ENCODE data around the gene MRPL21.
"Not testable (repeated sequence)": the region's sequence is repeated elsewhere in the genome, so short reads cannot be mapped to it uniquely, and the experiment has no call there.

The MRPL21 gene

DNA sequence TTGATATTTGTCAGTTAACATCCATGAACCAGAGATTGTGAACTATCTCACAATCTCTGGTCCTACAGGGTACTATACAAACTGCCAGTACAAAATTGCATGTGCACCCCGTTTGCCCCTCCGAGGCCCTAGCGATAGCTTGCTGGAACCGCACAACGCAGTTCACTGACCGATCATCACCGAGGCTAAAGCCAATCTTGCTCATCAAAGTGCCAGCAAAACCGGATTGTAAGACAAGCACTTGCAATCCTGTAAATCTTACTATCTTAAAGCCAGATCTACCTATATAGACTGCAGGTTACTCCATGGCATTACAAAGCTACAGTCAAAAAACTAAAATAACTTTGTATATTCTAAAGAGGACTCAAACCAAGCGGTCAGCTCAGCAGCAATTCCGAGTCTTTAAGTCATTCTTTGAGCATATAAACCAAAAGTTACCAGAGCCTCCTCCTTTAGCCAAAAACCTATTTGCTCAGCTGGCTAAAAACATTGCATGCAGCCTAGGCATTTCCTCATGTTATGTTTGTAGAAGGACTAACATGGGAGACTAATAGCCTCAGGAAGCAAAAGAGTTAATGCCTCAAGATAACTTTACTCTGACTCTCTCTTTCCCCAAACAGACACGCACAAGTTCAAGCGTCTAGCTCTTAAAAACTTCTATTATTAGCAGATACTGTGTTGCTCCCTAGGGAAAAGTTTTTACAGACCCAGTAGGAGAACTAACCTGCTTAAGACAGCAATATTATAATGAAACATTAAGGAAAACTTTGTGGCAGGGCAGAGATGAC lies 31.2 kb downstream of the MRPL21 start:
- FAIRE-seq (no peak), DNase-seq (ENCODE audit: insufficient read length, low spot score) (no peak)

DNA sequence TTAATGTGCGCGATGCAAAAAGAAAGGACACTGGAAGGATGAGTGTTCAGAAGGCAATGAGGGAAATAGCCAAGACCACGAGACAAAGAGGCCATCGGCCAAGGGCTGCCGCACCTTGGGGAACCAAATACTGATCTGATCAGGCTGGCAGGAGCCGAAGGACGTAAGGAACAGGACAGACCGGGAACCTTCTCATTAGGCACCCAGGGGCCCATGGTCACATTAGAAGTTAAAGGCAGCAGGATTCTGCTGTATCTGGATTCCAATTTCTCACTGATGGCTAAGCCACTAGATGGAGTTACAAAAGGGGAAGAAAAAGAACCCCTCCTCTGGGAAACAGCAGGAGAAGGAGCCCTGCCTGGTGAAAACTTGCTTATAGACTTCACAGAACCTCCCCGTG lies 33.2 kb downstream of the MRPL21 start:
- DNase-seq (ENCODE audit: insufficient read length, low spot score) (no peak), FAIRE-seq (no peak)

DNA sequence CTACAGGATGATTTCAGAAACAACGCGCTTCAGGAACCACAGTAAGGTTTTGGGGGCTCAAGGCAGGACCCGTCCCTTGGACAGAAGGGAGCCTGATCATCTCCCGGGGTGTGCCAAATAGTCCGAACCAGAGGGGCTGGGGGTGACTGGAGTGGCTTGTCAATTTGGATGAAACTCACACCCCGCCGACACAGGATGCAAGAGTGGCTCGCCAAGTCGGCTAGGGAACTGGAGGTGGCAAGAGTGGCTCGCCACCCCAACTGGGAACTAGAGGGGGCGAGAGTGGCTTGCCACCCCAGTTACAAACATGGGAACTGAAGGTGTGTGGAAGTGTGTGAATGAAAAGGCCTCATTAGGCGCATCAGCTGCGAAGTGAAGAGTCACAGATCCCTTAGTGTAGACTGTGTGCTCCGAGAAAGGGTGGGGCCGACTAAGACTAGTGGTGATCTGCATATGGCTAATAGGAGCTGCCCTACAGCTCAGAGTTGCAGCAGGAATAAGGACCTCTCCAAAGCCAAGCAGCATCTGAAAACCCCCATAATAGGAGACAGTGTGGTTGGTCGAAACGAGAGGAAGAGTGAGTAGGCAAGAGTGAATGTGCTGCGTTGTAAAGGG lies 35.3 kb downstream of the MRPL21 start:
- FAIRE-seq (no peak), DNase-seq (ENCODE audit: insufficient read length, low spot score) (no peak)

DNA sequence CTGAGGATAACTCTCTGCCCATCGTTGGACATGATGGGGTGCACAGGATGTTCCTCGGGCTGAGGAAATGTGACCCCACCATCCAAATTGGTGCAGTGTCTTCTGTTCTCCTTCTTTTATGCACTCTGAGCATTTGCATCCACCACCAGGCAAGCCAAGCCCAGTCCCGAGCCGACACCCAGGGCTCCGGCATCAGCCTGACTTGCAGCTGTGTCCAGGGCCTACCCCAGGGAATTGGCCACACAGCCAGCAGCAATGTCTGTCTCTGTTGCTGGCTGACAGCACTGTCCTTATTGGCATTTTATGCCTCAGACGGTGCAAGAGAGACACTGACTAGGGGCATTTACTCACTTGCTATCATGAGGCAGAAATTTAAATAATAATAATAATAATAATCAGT lies 36.6 kb downstream of the MRPL21 start:
- DNase-seq (ENCODE audit: insufficient read length, low spot score): no peak
- no peak for FAIRE-seq

DNA sequence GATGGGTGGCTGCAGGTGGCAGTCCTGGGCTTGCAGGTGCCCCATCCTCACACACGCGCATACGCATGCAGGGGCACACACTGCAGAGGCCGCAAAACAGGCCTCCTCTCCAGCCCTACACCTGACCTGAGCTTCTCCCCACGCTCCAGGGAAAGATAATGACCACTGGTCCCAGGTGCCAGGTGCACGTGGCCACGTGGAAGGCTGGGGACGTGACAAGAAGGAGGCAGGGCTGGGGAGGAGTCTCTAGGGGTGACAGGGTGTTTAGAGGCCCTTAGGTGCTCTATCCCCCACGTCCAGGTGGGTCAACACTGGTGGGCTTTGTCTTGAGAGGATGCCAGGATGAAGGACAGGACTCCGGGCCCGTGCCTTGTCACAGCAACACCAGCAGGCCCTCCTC lies 38.4 kb downstream of the MRPL21 start:
- FAIRE-seq (no peak), DNase-seq (ENCODE audit: insufficient read length, low spot score) (no peak)

DNA sequence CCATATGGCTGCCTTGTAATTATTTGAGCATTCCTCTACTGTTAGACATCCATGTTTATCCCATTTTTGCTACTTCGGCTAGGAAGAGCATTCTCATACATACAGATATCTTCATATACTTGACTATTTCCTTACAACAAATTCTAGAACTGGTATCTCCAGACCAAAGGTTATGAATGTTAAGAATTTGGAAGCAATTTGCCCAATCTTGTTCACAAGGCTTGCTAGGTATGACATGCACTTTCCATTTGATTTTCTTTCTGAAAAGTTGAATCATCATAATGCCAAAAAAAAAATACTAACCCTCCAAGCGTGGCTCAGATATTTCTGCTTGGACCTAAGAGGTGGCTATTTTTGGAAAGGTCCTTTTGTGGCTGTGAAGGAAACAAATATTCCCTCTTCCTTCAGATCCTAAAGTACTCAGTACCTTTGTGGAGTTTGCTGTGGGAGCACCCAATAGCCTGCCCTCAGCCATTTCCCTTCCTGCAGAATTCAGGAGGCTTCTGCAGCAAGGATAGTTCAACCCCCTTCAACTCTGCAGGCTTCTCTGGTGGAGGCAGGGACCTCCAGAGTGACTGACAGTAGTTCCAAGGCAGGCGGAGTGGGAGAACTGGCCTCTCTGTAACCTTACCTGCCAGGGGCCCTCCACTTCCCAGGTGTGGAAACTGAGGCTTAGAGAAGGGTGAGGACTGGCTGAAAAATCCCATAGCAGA lies 39.9 kb downstream of the MRPL21 start:
- FAIRE-seq: no peak
- DNase-seq (ENCODE audit: insufficient read length, low spot score): no peak

DNA sequence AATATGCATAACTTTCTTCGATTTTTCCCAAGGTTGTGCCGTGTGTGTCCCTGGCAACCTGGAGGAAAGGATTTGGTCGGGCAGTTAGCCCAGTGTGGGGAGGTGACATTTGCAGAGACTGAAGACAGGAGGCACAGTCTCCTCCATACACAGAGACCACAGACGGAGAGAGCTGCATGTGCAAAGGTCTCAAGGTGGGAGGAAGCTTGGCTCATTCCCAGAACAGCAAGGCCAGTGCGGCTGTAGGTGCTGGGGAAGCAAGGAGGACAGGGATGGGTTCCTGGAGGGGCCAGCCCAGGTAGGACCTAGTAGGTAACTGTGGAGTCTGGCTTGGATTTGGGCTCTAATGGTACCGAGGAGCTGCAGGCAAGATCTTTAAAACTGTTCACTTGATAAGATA lies 41.2 kb downstream of the MRPL21 start:
- FAIRE-seq (no peak), DNase-seq (ENCODE audit: insufficient read length, low spot score) (no peak)

DNA sequence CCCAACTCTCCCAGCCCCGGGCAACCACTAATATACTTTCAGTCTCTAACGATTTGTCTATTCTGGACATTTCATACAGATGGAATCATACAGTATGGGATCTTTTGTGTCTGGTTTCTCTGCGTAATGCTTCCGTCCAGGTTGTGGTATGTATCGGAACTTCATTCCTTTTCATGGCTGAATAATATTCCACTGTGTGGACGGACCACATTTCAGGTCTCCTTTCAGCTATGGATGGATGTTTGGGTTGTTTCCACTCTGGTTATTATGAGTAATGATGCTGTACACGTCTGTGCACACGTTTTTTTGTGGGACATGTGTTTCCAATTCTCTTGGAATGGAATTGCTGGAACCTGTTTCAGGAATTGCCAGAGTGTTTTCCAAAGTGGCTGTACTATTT lies 44.5 kb downstream of the MRPL21 start:
- FAIRE-seq: no peak
- no peak for DNase-seq (ENCODE audit: insufficient read length, low spot score)

DNA sequence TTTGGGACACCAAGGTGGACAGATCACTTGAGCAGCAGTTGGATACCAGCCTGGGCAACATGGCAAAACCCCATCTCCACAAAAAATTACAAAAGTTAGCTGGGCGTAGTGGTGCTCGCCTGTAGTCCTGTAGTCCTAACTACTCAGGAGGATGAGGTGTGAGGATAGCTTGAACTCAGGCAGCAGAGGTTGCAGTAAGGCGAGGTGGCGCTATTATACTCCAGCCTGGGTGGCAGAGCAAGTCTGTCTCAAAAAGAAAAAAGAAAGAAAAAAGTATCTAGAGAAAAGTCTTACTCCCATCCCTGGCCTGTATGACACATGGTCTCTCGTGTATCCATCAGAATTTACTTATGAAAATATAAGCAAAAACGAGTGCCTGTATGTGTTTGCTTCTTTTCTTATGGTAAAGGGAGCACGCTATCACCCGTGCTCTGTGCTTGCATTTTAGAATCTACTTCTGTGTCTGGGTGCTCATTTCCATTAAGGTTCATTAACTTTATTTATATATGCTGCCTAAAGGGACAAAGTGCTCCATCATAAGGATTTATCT lies 46.5 kb downstream of the MRPL21 start:
- DNase-seq (ENCODE audit: insufficient read length, low spot score) (no peak), FAIRE-seq (no peak)

DNA sequence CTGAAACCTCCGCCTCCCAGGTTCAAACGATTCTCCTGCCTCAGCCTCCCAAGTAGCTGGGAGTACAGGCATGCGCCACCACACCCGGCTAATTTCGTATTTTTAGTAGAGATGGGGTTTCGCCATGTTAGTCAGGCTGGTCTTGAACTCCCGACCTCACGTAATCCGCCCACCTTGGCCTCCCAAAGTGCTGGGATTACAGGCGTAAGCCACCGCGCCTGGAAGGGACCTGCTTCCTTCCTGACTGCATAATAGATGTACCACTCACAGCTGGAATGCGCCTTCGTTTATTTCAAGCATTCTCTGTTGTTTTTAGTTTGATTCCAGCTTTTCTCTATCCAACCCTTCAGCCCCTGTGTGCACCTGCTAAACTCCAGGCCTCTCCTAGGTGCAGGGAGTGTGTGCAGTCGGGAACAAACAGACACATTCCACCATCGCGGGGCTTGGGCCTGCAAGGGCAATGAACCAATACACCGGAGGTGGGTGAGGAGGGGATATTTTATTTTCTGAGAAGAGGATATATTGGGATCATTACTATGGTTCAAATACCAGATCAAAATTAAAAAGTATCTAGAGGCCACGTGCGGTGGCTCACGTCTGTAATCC lies 47.1 kb downstream of the MRPL21 start:
- DNase-seq (ENCODE audit: insufficient read length, low spot score); FAIRE-seq: not testable (repeated sequence)

DNA sequence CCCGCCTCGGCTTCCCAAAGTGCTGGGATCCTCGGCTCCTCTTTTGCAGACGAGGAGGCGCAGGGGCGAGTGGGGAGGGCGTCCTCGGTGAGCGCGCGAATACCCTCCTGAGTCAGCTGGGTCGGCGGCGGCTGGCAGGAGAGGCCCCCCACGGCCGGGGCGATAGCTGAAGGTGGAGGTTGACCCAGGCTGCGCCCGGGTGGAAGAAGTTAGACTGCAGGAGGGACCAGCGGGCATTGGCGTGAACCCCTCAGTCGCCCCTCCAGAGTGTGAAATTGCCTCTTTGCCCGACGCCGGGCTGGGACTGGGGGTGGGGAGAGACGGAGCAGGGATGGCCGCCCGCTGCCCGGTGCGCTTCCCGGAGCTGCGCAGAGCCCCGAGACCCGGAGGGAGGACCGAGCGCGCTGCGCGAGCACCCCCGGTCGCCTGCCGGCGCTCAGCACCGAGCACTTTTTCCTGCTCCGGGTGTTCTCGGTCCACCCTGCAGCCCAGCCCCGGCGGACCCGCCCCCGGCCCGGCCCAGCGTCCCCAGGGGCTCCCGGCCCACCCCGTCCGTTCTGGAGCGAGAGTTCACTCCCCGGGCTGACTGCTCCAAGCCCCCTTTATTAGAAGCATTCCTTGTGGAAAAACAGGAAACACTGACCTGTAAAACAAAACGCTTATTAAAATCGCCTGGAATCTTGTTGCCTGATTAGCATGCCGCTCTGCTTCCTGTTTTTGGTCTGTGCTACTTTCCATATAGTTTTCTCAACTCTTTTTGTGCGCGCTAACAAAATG lies 48.2 kb downstream of the MRPL21 start:
- DNase-seq (ENCODE audit: insufficient read length, low spot score) (no peak), FAIRE-seq (peak; percentile 4)

DNA sequence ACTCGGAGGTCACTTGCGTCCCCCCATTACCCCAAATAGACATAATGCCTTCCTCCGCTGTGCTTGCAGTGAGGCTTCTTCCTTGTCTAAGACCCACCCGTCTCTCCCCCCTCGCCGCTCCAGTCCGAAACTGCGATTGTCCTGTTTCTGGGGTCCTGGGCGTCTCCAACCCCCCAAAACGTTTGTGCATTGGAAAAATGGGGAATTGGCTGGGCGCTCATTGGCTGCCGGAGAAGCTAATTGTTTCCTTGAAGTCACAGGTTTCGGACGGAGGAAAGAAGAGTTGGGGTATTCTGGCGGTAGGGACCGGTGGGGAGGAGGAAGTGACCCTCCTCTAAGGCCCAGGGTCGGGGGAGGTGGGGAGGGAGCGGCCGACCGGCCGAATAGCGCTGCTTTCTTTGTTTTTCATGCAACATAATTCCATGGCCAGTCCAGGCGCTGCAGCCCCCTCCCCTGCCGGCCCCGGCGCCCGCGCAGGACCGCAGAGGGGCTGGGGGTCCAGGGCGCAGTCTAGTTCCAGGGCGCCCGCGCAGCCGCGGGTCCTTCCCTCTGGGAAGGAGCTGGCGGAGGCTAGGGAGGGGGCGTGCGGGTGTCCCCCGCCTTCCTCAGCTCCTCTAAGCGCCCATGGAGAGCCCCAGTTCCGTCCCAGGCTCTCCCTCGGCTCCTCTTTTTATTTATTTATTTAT lies 49.2 kb downstream of the MRPL21 start:
- FAIRE-seq (no peak), DNase-seq (ENCODE audit: insufficient read length, low spot score) (no peak)

DNA sequence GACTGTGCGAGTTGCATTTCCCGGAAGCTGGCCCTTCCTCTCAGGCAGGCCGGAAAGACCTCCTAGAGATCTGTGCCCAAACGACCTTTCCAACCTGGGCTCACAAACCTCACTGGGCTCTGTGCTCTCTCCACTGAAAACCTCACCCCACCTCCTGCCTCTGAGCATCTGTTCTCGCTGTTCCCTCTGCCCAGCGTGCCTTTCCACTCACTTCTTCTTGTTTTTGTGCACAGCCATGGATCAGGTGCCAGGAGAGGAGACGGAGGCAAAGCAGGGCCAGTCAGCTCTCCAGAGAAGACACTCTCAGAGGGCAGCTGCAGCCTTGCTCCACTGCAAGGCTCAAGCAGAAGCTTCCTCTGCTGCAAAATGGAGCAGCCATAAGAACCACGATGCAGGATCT lies 51.0 kb downstream of the MRPL21 start:
- FAIRE-seq (no peak), DNase-seq (ENCODE audit: insufficient read length, low spot score) (no peak)

DNA sequence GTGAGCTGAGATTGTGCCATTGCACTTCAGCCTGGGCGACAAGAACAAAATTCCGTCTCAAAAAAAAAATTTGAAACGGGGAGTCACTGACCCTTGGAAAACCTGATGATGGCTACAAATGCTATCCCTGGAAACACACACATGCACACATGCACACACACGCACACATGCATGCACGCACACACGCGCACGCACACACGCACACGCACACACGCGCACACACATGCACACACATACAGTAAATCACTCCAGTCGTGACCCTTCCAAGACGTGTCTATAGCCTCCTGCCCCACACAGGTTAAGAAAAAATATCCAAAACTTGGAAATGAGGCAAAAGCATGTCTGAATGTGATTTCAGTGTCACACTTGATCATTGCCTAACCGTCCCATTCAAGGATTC lies 55.2 kb downstream of the MRPL21 start:
- FAIRE-seq: peak; percentile 48
- no peak for DNase-seq (ENCODE audit: insufficient read length, low spot score)

DNA sequence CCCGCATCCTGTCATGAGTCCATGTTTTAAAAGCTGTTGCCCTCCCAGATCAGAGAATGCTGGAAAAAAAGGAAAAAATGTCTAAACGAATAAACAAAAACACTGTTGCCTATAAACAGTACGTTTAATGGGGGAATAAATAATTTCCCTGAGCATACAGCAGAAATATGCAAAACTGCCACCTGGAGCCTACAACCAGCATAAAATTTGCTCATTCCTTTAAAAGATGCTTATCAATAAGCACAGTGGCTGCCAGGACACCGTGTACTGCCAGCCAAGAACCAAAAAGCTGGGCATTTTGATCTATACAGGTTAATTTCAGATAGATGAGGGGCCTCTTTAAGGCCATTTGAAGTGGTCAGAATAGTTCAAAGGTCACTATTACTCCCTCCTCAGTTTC lies 56.2 kb downstream of the MRPL21 start:
- FAIRE-seq: no peak

DNA sequence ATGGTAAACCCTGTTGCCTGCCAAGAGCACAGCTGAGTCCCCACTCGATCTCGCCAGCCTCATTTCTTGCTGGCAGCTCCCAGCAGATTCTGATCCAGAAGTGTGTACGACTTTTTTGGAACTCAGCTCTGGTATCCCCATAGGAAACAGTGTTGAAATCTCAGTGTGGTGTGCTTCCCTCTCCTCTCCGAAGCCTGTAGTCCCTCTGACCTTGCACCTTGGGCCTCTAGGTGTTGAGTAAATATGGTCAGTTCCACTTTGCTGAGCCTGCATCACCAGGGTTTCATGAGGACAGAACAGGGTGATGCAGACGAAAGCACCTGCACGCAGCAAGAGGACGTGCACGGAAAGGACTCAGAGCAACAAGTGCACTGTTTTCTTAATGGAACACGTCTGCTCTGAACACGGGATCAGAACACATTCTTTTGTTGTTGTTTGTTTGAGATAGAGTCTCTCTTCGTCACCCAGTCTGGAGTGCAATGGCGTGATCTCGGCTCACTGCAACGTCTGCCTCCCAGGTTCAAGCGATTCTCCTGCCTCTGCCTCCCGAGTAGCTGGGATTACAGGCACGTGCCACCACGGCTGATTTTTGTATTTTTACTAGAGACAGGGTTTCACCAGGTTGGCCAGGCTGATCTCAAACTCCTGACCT lies 58.2 kb downstream of the MRPL21 start:
- DNase-seq (ENCODE audit: insufficient read length, low spot score): no peak

More for the DNA sequence above, 56.2 kb downstream of the MRPL21 start:
- no peak for DNase-seq (ENCODE audit: insufficient read length, low spot score)

DNA sequence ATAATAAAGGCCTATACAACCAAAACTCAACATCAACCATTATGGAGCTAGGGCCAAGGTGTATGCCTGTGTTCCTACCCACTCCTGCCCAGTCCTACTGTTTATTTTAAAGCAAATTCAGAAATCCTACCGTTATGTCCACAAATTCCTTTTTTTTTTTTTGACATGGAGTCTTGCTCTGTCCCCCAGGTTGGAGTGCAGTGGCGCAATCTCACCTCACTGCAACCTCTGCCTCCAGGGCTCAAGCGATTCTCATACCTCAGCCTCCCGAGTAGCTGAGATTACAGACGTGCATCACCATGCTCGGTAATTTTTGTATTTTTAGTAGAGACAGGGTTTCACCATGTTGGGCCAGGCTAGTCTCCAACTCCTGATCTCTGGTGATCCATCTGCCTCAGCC lies 58.8 kb downstream of the MRPL21 start:
- no peak for DNase-seq (ENCODE audit: insufficient read length, low spot score)
- FAIRE-seq: no peak

More for the DNA sequence above, 58.2 kb downstream of the MRPL21 start:
- FAIRE-seq: no peak

DNA sequence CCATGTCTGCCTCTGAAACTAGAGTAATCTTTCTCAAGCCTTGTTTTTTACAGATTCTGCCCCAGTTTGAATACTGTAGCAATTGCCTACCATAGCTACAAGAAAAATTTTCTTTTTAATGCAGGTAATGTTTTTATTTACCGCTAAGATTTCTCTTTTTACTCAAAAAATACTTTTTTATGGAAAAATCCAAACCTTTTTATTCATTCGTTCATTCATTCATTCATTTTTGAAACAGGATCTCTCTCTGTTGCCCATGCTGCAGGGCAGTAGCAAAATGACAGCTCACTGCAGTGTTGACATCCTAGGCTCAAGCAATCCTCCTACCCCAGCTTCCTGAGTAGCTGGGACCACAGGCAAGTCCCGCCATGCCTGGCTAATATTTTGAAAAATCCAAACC lies 59.3 kb downstream of the MRPL21 start:
- no peak for DNase-seq (ENCODE audit: insufficient read length, low spot score)
- FAIRE-seq: no peak

DNA sequence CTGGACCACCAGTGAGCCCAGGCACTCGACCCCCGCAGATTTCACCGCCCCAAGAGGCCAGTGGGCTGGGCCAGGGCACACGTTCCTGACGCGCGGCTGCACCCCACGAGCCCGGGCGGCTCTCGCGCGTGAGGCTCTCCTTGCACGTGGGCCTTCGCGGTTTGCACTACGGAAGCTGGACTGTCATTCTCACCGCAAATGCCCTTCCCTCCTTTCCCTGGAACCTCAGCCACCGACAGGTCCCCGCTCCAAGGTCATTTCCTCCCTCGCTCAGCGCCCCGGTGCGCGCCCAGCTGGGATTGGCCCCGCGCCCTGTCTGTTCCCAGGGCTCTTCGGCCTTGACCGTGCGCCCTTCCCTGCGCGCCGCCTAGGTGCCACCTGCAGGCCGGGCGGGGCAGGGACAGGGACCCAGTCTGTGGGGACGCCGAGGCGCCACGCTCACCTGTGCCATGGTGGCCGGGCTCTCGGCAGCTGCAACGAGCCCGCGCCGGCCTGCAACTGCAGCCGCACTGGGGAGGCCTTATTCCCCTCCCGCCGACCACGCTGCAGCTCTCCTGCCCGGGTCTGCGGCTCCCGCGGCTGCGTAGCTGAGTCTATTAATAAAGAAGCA lies 59.8 kb downstream of the MRPL21 start:
- FAIRE-seq (no peak), DNase-seq (ENCODE audit: insufficient read length, low spot score) (no peak)

Measured in HTR-8/SVneo (cell line).